Natural killer cell treated with Interleukin-12 subunit alpha and Interleukin-12 subunit beta and Interleukin-15 and Interleukin-18, amount 100 ng/mL, for 72 hours (primary cell): ENCODE data around the gene AHNAK2. TPM values are rescaled to one million over a fixed set of nuclear protein-coding genes. Genes with fewer than 3 reads are reported as not detected.
A peak's percentile ranks its signal among the peaks of the same experiment; 100 is the strongest.

ENCODE experiments used
- ATAC-seq, 2 donors: fragments of 150-1000 bp; cut with Tn5 transposase in 1 of 2; sonication (Bioruptor Pico), chemical (Tn5 transposase) in 1 of 2; 2 replicates each; pipeline ENCODE4 v1.10.0; 2021
- DNase-seq: peaks from one replicate; pipeline ENCODE4 v3.0.0; 2022; ENCODE audit warnings: low spot score
- H3K27ac Mint-ChIP-seq, 2 donors: 1 replicate in 1 of 2; 2 replicates in 1 of 2; pipeline ENCODE4 v1.8.0; 2022; ENCODE audit warnings: mixed read lengths in 2 of 2, mild to moderate bottlenecking in 1 of 2, moderate library complexity in 1 of 2
- H3K27me3 Mint-ChIP-seq, 2 donors: 1 replicate in 1 of 2; 2 replicates in 1 of 2; pipeline ENCODE4 v1.8.0; 2022; ENCODE audit warnings: mixed read lengths in 2 of 2
- H3K36me3 Mint-ChIP-seq: one replicate; pipeline ENCODE4 v1.8.0; 2022; ENCODE audit warnings: mixed read lengths
- H3K4me1 Mint-ChIP-seq, 2 donors: 1 replicate in 1 of 2; 2 replicates in 1 of 2; pipeline ENCODE4 v1.8.0; 2022; ENCODE audit warnings: low read depth in 2 of 2, mixed read lengths in 2 of 2, mild to moderate bottlenecking in 1 of 2
- H3K4me3 Mint-ChIP-seq: one replicate; pipeline ENCODE4 v1.8.0; 2022; ENCODE audit warnings: mixed read lengths
- H3K9me3 Mint-ChIP-seq: 2 replicates; pipeline ENCODE4 v1.8.0; 2022; ENCODE audit warnings: mixed read lengths
- total RNA-seq, 2 donors: library from RNA; stranded (reverse); gene quantifications; one replicate each; pipeline ENCODE4 v1.2.3, GENCODE V29; 2022

Gene AHNAK2
- total RNA-seq, 2 donors from 2014 or later = not detected

DNA sequence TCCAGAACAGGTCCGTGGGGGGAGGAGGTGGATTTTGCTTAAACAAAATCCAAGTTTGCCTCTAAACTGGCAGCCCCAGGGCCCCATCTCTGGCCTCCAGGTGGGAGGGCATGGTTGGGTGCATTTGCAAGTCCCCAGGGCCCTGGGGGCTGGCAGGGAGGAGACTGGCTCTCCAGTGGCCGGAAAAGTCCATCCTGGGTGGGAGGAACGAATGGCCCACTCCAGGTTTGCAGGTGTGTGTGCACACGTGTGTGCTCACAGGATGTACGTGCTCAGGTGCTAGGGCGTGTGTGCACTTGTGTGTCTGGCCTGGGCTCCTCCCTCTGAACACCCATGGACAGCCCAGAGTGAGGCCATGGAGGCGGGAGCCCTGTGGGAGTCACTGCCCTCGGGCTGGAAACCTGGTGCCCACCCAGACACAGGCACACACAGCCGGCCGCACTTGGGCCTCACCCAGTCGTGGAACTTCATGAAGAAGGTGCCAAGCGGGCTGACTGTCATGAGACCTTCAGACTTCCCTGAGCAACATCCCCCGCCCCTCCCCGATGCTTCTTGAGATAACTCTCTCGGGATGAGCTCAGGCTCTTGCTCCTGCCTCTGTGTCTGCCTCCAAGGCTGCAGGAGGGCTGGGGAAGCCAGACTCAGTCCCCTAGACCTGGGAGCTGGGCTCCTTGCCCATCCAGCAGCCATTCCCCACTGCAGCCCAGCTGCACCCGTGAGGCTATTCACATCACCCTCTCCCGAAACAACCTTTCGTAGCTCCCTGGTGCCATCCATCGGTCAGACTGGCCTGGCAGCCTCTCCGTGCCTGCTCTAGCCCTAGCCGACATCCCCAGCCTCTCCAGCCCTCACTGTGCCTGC, 9.4 kb downstream of the AHNAK2 start:
- H3K4me1 Mint-ChIP-seq = no peaks in the 10 kb centered on the region
- H3K4me3 Mint-ChIP-seq = no peak overlapping the region
- H3K27ac Mint-ChIP-seq = no peak overlapping the region
- DNase-seq = peak; percentile 42
- no peaks in the 10 kb centered on the region for H3K9me3 Mint-ChIP-seq
- no peaks in the 10 kb centered on the region for H3K36me3 Mint-ChIP-seq
- peaks cover 0 to 5% of the 10 kb centered on the region in 2 donors for H3K27me3 Mint-ChIP-seq
- no peak for ATAC-seq

DNA sequence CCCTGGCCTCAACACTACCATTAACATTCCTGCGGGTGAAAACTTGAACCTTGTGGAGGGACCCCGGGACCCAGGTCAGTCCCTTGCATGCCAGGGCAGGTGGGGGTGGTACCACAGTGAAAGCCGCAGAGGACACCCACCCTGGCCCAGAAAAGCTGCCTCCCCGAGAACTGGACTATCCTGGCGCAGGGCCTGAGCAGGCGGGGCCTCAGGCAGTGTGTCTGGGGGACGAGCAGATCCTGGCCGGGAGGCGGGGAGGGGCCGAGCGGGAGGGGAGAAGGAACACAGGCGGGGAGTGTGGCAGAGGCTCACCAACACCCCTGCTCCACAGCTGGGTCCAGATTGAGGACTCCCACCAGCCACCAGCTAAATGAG, 10.0 kb downstream of the AHNAK2 start:
- H3K27me3 Mint-ChIP-seq = peaks cover 0 to 5% of the 10 kb centered on the region in 2 donors
- no peak for DNase-seq
- no peaks in the 10 kb centered on the region for H3K9me3 Mint-ChIP-seq
- no peak overlapping the region for H3K27ac Mint-ChIP-seq
- H3K4me3 Mint-ChIP-seq = no peak overlapping the region
- no peaks in the 10 kb centered on the region for H3K36me3 Mint-ChIP-seq
- no peaks in the 10 kb centered on the region for H3K4me1 Mint-ChIP-seq
- no peak for ATAC-seq

DNA sequence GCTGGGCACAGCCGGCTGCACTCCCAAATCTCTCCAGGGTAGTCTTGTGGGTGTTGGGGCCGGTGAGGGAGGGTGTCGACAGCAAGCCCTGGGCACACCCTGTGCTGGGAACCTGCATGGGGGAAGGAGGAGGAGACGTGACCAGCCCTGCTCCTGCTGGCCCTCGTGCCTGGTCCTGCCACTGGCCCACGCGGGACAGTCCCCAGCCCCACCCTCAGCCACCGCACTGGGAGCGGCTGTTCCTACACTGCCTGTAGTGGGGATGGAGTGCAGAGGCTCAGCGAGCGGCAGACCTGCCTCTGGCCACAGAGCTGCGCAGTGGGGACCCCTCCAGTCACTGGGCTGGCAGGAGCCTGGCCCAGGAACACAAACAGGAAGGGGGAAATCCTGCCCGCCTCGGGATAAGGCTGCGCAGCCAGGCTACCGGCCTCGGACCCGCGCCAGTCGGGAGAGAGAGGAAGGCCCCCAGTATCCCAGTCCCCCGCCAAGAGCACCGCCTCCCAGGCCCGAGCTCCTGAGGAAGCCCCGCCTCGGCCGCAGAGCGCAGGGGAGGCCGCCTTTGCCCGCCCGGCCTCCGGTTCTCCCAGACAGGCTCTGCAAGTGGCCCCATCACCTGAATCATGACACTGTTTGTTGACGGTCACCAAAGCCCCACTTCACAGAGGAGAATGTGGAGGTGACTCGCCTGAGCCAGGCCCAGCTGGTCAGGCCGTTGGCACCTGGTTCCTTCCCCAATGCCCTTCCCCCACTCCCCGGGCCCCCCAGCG, 10.6 kb downstream of the AHNAK2 start:
- peak; percentile 57 for DNase-seq
- ATAC-seq = peak; percentile 8 to 22
- H3K4me3 Mint-ChIP-seq = no peak overlapping the region
- peaks cover 0 to 5% of the 10 kb centered on the region in 2 donors for H3K27me3 Mint-ChIP-seq
- H3K27ac Mint-ChIP-seq = no peak overlapping the region
- no peaks in the 10 kb centered on the region for H3K9me3 Mint-ChIP-seq
- H3K36me3 Mint-ChIP-seq = no peaks in the 10 kb centered on the region
- H3K4me1 Mint-ChIP-seq = no peaks in the 10 kb centered on the region

DNA sequence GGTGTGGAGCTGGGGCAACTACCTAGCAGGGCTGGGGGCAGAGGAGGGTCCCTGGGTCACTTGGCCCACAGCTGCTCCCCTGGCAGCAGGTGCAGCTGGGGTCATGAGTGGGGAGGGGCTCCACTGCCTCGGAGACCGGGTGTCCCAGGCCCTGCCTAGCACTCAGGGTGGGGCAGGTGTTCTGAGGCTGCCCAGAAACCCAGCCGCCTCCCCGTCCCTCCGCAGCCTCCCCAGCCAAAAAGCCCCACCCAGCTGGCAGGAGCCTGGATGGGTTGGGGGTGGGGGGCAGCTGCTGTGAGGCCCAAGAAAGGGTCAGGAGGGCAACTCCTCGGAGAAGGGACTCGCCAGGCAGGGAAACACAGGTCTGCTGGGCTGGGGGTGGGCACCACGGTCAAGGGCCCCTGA, 11.2 kb downstream of the AHNAK2 start:
- no peak for ATAC-seq
- DNase-seq = no peak
- Mint-ChIP-seq H3K27ac (no peak overlapping the region), H3K4me3 (no peak overlapping the region), H3K9me3 (no peaks in the 10 kb centered on the region), H3K4me1 (no peaks in the 10 kb centered on the region), H3K36me3 (no peaks in the 10 kb centered on the region), H3K27me3 (peaks cover 0 to 5% of the 10 kb centered on the region in 2 donors)

DNA sequence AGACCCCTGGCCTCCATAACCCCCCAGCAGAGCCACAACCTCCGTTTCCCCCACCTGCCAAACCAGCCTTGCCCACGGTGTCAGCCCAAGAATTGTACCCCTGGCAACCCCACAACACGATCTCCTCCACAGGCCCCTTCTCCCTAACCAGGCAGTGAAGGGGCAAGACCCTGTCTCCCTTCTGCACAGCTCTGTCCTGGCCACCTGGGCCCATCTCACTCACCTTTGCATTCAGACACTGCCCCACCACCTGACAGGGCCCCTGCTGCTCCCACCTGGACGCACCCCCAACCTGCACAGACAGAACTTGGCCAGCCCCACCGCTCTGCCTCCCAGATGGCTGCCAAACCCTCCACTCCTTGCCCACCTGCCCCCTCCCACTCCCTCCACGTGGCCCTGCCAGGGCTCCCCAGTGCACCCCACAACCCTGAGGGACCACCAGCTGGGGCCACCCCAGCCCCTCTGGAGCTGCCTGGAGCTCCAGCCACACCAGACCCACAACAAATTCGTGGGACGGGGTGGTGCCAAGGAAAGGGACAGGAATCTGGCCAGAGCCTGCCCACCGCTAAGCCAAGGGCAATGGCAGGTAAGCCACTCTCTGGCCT, 11.8 kb downstream of the AHNAK2 start:
- Mint-ChIP-seq H3K36me3 (no peaks in the 10 kb centered on the region), H3K27me3 (peaks cover 0 to 5% of the 10 kb centered on the region in 2 donors), H3K27ac (no peak overlapping the region), H3K4me3 (no peak overlapping the region), H3K4me1 (no peaks in the 10 kb centered on the region), H3K9me3 (no peaks in the 10 kb centered on the region)
- ATAC-seq (peak in 1 of 2 donors; percentile 14), DNase-seq (peak; percentile 44)

DNA sequence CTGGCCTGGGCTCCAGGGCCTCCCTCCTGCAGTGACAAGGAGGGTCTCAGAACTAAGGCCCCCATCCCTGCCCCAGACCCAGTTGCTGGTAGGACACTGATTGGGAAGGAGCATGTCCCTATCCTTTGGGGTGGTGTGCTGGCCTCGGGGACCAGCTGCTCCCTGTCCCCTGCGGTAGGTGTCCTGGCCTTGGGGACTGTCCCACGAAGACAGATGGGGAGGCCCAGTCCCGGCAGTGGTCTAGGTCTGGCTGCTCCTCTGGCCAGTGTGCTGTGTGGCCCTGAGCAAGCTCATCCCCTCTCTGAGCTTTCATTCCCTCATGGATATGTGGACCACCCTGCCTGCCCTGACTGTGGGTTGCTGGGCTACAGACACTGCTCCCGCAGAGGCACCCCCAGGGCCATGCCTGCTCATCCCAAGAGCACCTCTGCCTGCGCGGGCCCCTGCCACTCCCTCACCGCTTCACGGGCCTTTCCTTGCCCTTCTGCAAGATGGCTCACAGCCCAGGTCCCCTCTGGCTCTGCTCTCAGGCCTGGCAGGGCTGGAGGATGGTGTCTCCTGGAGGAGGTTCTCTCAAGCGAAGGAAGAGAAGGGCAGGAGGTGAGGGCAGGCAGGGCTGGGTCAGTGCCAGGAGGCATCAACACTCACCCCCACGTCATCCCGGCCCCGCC, 12.5 kb downstream of the AHNAK2 start:
- ATAC-seq = peak in 1 of 2 donors; percentile 29
- Mint-ChIP-seq H3K9me3 (no peaks in the 10 kb centered on the region), H3K4me3 (no peak overlapping the region), H3K4me1 (no peaks in the 10 kb centered on the region), H3K36me3 (no peaks in the 10 kb centered on the region), H3K27ac (no peak overlapping the region), H3K27me3 (peaks cover 0 to 5% of the 10 kb centered on the region in 2 donors)
- peak; percentile 57 for DNase-seq

DNA sequence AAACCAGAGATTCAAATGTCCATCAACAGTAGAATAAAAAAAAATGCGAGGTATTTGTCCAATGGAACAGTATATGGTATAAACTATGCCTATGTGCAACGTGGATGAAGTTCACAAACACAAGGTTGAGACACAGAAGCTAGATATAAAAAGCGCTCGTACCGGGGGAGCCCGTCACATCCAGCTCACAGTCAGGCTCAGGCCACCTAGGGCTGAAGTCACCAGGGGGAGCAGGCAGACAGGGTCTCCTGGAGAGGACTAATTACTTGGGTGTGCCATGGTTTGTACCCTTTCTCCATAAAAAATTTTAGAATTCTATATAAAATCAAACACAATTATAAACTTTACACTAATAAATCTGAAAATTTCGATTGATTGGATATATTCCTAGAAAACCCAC, 13.6 kb downstream of the AHNAK2 start:
- no peak for ATAC-seq
- DNase-seq = peak; percentile 37
- Mint-ChIP-seq H3K27ac (no peak overlapping the region), H3K27me3 (peaks cover 8 to 11% of the 10 kb centered on the region in 2 donors), H3K4me3 (no peak overlapping the region), H3K36me3 (no peaks in the 10 kb centered on the region), H3K4me1 (no peaks in the 10 kb centered on the region), H3K9me3 (no peaks in the 10 kb centered on the region)

DNA sequence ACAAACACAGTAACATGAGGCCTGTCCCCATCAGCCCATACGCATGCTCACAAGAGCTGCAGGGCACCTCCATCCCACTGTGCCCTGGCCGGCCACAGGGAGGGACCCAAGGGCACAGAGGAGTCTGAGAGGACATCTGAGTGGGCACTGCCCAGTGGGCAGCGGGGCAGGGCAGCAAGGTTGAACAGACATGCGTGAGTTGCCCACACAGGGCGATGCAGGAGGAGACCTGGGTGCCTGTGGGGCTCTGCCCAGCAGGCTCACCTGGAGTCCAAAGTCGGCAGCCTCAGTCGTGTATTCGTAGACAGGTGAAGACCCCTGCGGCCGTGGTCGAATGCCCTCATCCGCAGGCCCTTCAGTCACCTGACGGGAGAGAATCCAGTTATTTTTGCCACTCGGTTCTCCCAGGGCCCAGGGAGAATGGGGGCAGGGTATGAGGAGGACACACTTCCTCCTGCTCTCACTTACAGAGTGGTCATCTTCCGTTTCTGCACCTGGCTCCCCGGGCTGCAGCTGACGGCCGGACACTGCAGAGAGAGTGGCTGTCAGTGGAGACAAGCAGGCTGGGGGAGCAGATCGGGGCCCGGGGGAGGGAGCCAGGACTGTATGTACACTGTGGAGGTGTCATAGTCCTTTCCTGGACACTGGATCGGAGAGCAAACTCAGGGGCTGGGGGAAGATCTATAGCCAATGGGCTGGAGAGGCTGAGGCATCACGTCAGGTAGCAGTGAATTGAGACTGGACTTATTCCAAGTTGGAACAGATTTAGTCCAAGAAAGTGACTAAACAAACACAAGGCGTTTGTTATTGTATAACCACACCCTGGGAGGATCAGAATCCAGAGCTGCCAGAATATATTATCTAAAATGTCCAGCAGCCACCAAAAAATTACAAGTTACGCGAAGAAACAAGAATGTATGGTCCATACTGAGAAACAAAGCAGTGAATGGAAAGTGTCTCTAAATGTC, 20.7 kb downstream of the AHNAK2 start:
- no peak overlapping the region for H3K4me3 Mint-ChIP-seq
- no peaks in the 10 kb centered on the region for H3K36me3 Mint-ChIP-seq
- H3K27me3 Mint-ChIP-seq = peaks cover 18 to 19% of the 10 kb centered on the region in 2 donors
- no peak overlapping the region for H3K27ac Mint-ChIP-seq
- ATAC-seq (peak; percentile 40 to 56), DNase-seq (no peak)
- no peaks in the 10 kb centered on the region for H3K9me3 Mint-ChIP-seq
- H3K4me1 Mint-ChIP-seq = no peaks in the 10 kb centered on the region

DNA sequence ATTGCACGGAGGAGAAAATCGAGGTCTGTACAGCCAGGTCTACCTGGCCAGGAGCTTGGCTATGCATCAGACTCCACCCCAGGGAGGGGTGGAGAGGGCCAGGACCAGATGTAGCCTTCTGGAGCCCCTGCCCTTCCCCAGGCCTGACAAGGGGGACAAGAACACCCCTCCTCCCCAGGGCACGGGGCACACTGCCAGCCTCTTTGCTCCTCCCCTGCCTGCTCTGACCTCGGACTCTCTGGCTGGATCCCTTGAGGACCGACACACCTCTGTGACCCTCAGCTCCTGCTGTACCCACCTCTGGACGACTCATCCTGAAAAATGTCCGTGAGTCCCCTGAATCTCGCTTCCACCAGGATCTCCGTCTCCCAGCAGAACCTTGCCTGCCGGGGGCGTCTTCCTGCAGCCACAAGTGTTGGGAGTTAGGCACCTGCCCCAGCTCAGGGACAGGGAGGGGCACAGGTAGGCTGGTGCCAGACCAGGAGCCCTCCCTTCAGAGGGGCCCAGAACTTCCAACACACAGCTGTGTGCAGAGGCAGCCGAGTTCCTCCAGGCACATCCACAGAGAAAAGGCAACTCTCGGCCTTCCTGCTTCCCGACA, 21.8 kb downstream of the AHNAK2 start:
- Mint-ChIP-seq H3K4me3 (no peak overlapping the region), H3K27me3 (peaks cover 18 to 19% of the 10 kb centered on the region in 2 donors), H3K27ac (no peak overlapping the region), H3K36me3 (no peaks in the 10 kb centered on the region), H3K9me3 (no peaks in the 10 kb centered on the region), H3K4me1 (no peaks in the 10 kb centered on the region)
- no peak for DNase-seq
- ATAC-seq = peak in 1 of 2 donors; percentile 27

DNA sequence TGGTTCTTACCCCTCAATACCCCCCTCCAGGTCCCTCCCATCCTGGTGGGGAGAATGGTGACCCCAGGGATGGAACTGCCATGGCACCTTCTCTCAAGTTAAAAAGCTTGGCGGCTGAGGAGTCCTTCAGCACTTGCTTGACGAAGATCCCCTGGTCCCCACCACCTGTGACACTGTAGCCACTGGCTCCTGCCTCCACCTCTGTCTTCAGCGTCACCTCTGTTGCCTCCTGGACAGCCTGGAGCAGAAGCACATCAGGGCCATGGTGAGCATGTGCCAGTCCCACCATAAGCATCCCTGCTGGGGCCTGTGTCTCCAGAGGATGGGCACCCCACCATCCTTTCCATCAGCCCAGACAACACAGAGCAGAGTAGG, 22.8 kb downstream of the AHNAK2 start:
- Mint-ChIP-seq H3K36me3 (no peaks in the 10 kb centered on the region), H3K4me1 (no peaks in the 10 kb centered on the region), H3K27ac (no peak overlapping the region), H3K27me3 (peaks cover 15 to 16% of the 10 kb centered on the region in 2 donors), H3K9me3 (no peaks in the 10 kb centered on the region), H3K4me3 (no peak overlapping the region)
- ATAC-seq = no peak
- no peak for DNase-seq

DNA sequence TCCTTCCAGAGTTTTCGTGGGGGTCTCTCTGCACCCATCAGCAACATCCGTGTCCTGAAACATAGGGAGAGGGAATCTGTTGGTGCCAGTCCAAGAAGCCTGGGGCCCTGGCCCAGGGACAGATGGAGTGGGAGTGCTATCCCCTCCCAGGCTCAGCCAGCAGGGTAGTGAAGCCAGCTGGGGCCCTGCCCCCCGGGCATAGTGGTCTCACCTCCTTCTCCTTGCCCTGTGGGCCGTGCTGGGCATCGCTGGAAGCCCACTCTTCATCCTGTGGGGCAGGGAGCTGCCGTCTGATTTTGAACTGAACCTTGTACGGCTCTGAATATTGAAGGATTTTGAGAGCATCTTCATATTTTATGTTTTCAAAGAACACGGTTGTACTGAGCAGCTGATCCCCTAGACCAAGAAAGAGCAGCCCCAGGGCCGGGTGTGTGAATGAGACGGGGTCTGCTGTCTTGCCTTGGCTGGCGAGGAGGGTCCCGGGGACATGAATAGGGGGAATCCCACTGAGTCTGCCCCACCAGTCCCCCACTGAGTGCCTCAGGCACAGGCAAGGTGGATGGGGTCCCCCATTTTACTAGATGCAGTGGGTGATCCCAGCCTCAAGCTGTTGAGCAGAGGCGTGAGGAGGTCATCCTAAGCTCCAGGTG, 23.3 kb downstream of the AHNAK2 start:
- Mint-ChIP-seq H3K4me1 (no peaks in the 10 kb centered on the region), H3K27ac (no peak overlapping the region)

More for the DNA sequence above, 23.3 kb downstream of the AHNAK2 start:
- ATAC-seq (no peak), DNase-seq (no peak)
- H3K36me3 Mint-ChIP-seq = no peaks in the 10 kb centered on the region
- no peak overlapping the region for H3K4me3 Mint-ChIP-seq
- H3K9me3 Mint-ChIP-seq = no peaks in the 10 kb centered on the region
- H3K27me3 Mint-ChIP-seq = peaks cover 10 to 13% of the 10 kb centered on the region in 2 donors
